Psoas muscle (tissue), 8 donors: Measurements from ENCODE around the gene LIX1L. TPM values are rescaled to one million over a fixed set of nuclear protein-coding genes. Genes with fewer than 3 reads are reported as not detected.
A peak's percentile ranks its signal among the peaks of the same experiment; 100 is the strongest.

ENCODE experiments used
- ATAC-seq, 4 donors: fragments of 200-7000 bp; cut with Tn5 transposase; one replicate each; pipeline ENCODE4 v1.9.1; 2020; ENCODE audit warnings: moderate library complexity in 3 of 4, mild to moderate bottlenecking in 2 of 4
- DNase-seq, 2 donors: peaks; one replicate each; pipeline ENCODE4 v3.0.0-alpha.2; 2020
- H3K27ac ChIP-seq: fragments of 200-600 bp; one replicate; pipeline ENCODE4 v1.8.0; 2022
- H3K27me3 ChIP-seq, 3 donors: fragments of 200-600 bp in 1 of 3; one replicate each; pipeline versions ENCODE4 v1.6.1 to v1.8.0; 2013 to 2022; ENCODE audit warnings: low read length in 2 of 3, mild to moderate bottlenecking in 2 of 3, moderate library complexity in 1 of 3; ENCODE audit not compliant: insufficient read depth in 3 of 3
- H3K36me3 ChIP-seq, 2 donors: fragments of 200-600 bp in 1 of 2; one replicate each; pipeline versions ENCODE4 v1.6.1 to v1.8.0; 2013 to 2022; ENCODE audit warnings: low read depth in 1 of 2, mild to moderate bottlenecking in 1 of 2, moderate library complexity in 1 of 2; ENCODE audit not compliant: insufficient read depth in 1 of 2
- H3K4me1 ChIP-seq: fragments of 200-600 bp; one replicate; pipeline ENCODE4 v1.8.0; 2022
- H3K4me3 ChIP-seq: fragments of 200-600 bp; one replicate; pipeline ENCODE4 v1.8.0; 2022; ENCODE audit warnings: mild to moderate bottlenecking
- H3K9me3 ChIP-seq: fragments of 200-600 bp; one replicate; pipeline ENCODE4 v1.8.0; 2022
- CTCF ChIP-seq: fragments of 200-600 bp; IDR thresholded peaks from one replicate; pipeline ENCODE4 v1.8.0; 2022; ENCODE audit warnings: antibody characterized with exemption
- WGBS, 3 donors: extraction: QIAGEN DNeasy Blood & Tissue Kit; methylation state at CpG; one replicate each; pipeline versions ENCODE4 v1.1.6 to v1.1.7; 2013; 5-methylcytosine and 5-hydroxymethylcytosine counted together
- intact Hi-C, 2 donors: fragments of 100-400 bp; cut with DNase I; formaldehyde crosslinking; loops; one replicate each; pipeline versions ENCODE4 v1.11.0 to v1.14.2; 2022
- polyA plus RNA-seq, 3 donors: library from polyadenylated mRNA; stranded (reverse); fragments of 200-250 nt; gene quantifications; one replicate each; pipeline ENCODE4 v1.2.3, GENCODE V29; 2013
- total RNA-seq, 4 donors: library from RNA; stranded (reverse); fragmentation: NEBNext Ultra II Directional in 2 of 4; extraction: Animal tissue kit (Norgen Biotek cat#: 25700) in 2 of 4; gene quantifications; one replicate each; pipeline versions ENCODE4 v1.2.1 to v1.2.4, GENCODE V29; 2021 to 2023
- donor health status: healthy with polysubstance abuse.
- donor health status: DM: no; HTN: no; CAD: no; lungs with moderate emphysema.
- donor health status: Bipolar disorder and iron deficiency.
- donor health status: healthy.
- donor health status: DM: yes; HTN: yes; CAD: no.
- donor health status: DM: no; HTN: no; CAD: no.
- donor health status: DM: no; HTN: no; CAD: no.
- donor health status: DM: yes; HTN: yes; CAD: no.

Gene LIX1L
- total and polyA plus RNA-seq, 7 donors = 14.6 to 59.7 (median 28.1) TPM

- peaks cover 29% of the 10 kb centered on the region for H3K4me1 ChIP-seq
- intact Hi-C loops = loop anchor here in 1 of 2 donors (2.0 kb wide), 1 partner anchor 14 kb away; no protein-coding TSS in a partner anchor
- H3K36me3 ChIP-seq = peaks cover 24 to 39% of the 10 kb centered on the region in 2 donors
- no peaks in the 10 kb centered on the region for H3K9me3 ChIP-seq
- ATAC-seq (peak; percentile 16 to 42 (median 22)), DNase-seq (peak; percentile 70 to 84)
- H3K27me3 ChIP-seq = no peaks in the 10 kb centered on the region
- peak overlapping the region; percentile 80 for H3K4me3 ChIP-seq
- peak overlapping the region; percentile 98 for H3K27ac ChIP-seq
- TF ChIP-seq CTCF = no peak
- 8 to 10% (median 10%) methylated on average over 12 of the region's 12 CpGs for WGBS, 3 donors
Observed at GRCh38 chr1:145997016-145997717, 39.4 kb upstream of the LIX1L start.

- ATAC-seq (peak; percentile 60 to 82 (median 72)), DNase-seq (peak; percentile 99 to 100)
- intact Hi-C loops = loop anchor here in 1 of 2 donors (2.0 kb wide), 1 partner anchor 14 kb away; no protein-coding TSS in a partner anchor
- Histone ChIP-seq H3K4me1 (peaks cover 29% of the 10 kb centered on the region), H3K4me3 (peak within 1 kb of the TSS; percentile 80), H3K9me3 (no peaks in the 10 kb centered on the region), H3K27ac (peak within 1 kb of the TSS; percentile 98), H3K27me3 (no peaks in the 10 kb centered on the region), H3K36me3 (peaks cover 24 to 39% of the 10 kb centered on the region in 2 donors)
- WGBS, 3 donors = 0 to 1% (median 0%) methylated on average over 30 of the region's 30 CpGs
- TF ChIP-seq CTCF = no peak
Observed at GRCh38 chr1:145996433-145997015, 38.7 kb upstream of the LIX1L start, which contains the start of gene TXNIP. Gene TXNIP, minus strand, starts transcription at chr1:145996579. Its CDS starts 313 bp downstream, at chr1:145996266.

GRCh38 chr1:145995964-145996432, 38.2 kb upstream of the LIX1L start:
- Histone ChIP-seq H3K27me3 (no peaks in the 10 kb centered on the region), H3K36me3 (peaks cover 24 to 39% of the 10 kb centered on the region in 2 donors), H3K4me3 (peak overlapping the region; percentile 80), H3K4me1 (peaks cover 24% of the 10 kb centered on the region), H3K27ac (peak overlapping the region; percentile 98), H3K9me3 (no peaks in the 10 kb centered on the region)
- no peak for TF ChIP-seq CTCF
- no peak for ATAC-seq
- intact Hi-C loops = loop anchor here in 1 of 2 donors (2.0 kb wide), 1 partner anchor 13 kb away; no protein-coding TSS in a partner anchor
- WGBS, 3 donors = 0 to 1% (median 1%) methylated on average over 13 of the region's 13 CpGs
- no peak for DNase-seq

- no peak for DNase-seq
Observed at GRCh38 chr1:145995148-145995881, 37.5 kb upstream of the LIX1L start.

More at GRCh38 chr1:145995148-145995881, 37.5 kb upstream of the LIX1L start:
- H3K4me3 ChIP-seq = peak overlapping the region; percentile 80
- peaks cover 24 to 39% of the 10 kb centered on the region in 2 donors for H3K36me3 ChIP-seq
- no peaks in the 10 kb centered on the region for H3K27me3 ChIP-seq
- H3K9me3 ChIP-seq = no peaks in the 10 kb centered on the region
- no peak for TF ChIP-seq CTCF
- H3K27ac ChIP-seq = peak overlapping the region; percentile 98
- 0% methylated on average over 8 of the region's 8 CpGs for WGBS, 3 donors
- ATAC-seq = no peak
- peaks cover 24% of the 10 kb centered on the region for H3K4me1 ChIP-seq
- intact Hi-C loops = no loop called here
